Measurements from ENCODE around the gene S1PR1. TPM values are rescaled to one million over a fixed set of nuclear protein-coding genes. Genes with fewer than 3 reads are reported as not detected.

Gene S1PR1
- total RNA-seq, 2 experiments from 2014 or later = 56.0 to 68.2 TPM

GRCh38 chr1:101259744-101260148 is 22.9 kb downstream of the S1PR1 start:
- no peak overlapping the region for H3K4me3 Mint-ChIP-seq
- DNase-seq = no peak
- H3K27me3 Mint-ChIP-seq = no peaks in the 10 kb centered on the region
- H3K4me1 Mint-ChIP-seq = peaks cover 68% of the 10 kb centered on the region
- H3K36me3 Mint-ChIP-seq = peaks cover 7% of the 10 kb centered on the region
- CTCF ChIA-PET = interaction anchor here (1.5 to 2.3 kb wide), 3 partner anchors 21 to 29 kb away, joined by 4 to 7 read pairs (median 4); no protein-coding TSS in a partner anchor
- peak overlapping the region; percentile 40 for H3K27ac Mint-ChIP-seq
- ATAC-seq = no peak
- H3K9me3 Mint-ChIP-seq (ENCODE audit: low read depth) = no peaks in the 10 kb centered on the region

GRCh38 chr1:101260556-101261350 is 23.9 kb downstream of the S1PR1 start:
- no peak overlapping the region for H3K4me3 Mint-ChIP-seq

GRCh38 chr1:101261623-101262022 is 24.8 kb downstream of the S1PR1 start:
- CTCF ChIA-PET = interaction anchor here (1.4 to 2.3 kb wide), 3 partner anchors 23 to 48 kb away, joined by 3 to 12 read pairs (median 4); no protein-coding TSS in a partner anchor
- Mint-ChIP-seq H3K27me3 (no peaks in the 10 kb centered on the region), H3K27ac (no peak overlapping the region), H3K36me3 (peaks cover 8% of the 10 kb centered on the region), H3K9me3 (ENCODE audit: low read depth) (no peaks in the 10 kb centered on the region), H3K4me1 (peaks cover 76% of the 10 kb centered on the region), H3K4me3 (no peak overlapping the region)
- DNase-seq = no peak
- no peak for ATAC-seq

More at GRCh38 chr1:101260556-101261350, 23.9 kb downstream of the S1PR1 start:
- DNase-seq = no peak
- Mint-ChIP-seq H3K4me1 (peaks cover 79% of the 10 kb centered on the region), H3K9me3 (ENCODE audit: low read depth) (no peaks in the 10 kb centered on the region), H3K36me3 (peaks cover 8% of the 10 kb centered on the region), H3K27ac (no peak overlapping the region), H3K27me3 (no peaks in the 10 kb centered on the region)
- CTCF ChIA-PET = interaction anchor here (1.4 to 2.3 kb wide), 3 partner anchors 24 to 48 kb away, joined by 3 to 7 read pairs (median 4); no protein-coding TSS in a partner anchor
- no peak for ATAC-seq

GRCh38 chr1:101262060-101262459 is 25.2 kb downstream of the S1PR1 start:
- Mint-ChIP-seq H3K4me1 (peaks cover 74% of the 10 kb centered on the region), H3K4me3 (peak overlapping the region; percentile 20), H3K9me3 (ENCODE audit: low read depth) (no peaks in the 10 kb centered on the region), H3K36me3 (peaks cover 6% of the 10 kb centered on the region), H3K27ac (peak overlapping the region; percentile 64), H3K27me3 (no peaks in the 10 kb centered on the region)
- ATAC-seq (no peak), DNase-seq (no peak)
- CTCF ChIA-PET = interaction anchor here (2.2 to 2.3 kb wide), 2 partner anchors 23 to 26 kb away, joined by 4 to 12 read pairs; no protein-coding TSS in a partner anchor

- H3K9me3 Mint-ChIP-seq (ENCODE audit: low read depth) = no peaks in the 10 kb centered on the region
- peak overlapping the region; percentile 64 for H3K27ac Mint-ChIP-seq
- peaks cover 5% of the 10 kb centered on the region for H3K36me3 Mint-ChIP-seq
- CTCF ChIA-PET = interaction anchor here (0.7 to 2.2 kb wide), 5 partner anchors 10 to 43 kb away, joined by 3 to 12 read pairs (median 3); no protein-coding TSS in a partner anchor
- peak; percentile 51 for DNase-seq
- peak overlapping the region; percentile 20 for H3K4me3 Mint-ChIP-seq
- peak; percentile 44 for ATAC-seq
- H3K27me3 Mint-ChIP-seq = no peaks in the 10 kb centered on the region
- H3K4me1 Mint-ChIP-seq = peaks cover 66% of the 10 kb centered on the region
Measured at GRCh38 chr1:101262630-101263348, 26.0 kb downstream of the S1PR1 start.

- H3K27ac Mint-ChIP-seq = peak overlapping the region; percentile 76
- CTCF ChIA-PET = interaction anchor here (0.8 to 1.0 kb wide), 2 partner anchors 24 to 26 kb away, joined by 3 read pairs; no protein-coding TSS in a partner anchor
- DNase-seq = no peak
- peaks cover 48% of the 10 kb centered on the region for H3K4me1 Mint-ChIP-seq
- no peaks in the 10 kb centered on the region for H3K27me3 Mint-ChIP-seq
- H3K9me3 Mint-ChIP-seq (ENCODE audit: low read depth) = no peaks in the 10 kb centered on the region
- peaks cover 7% of the 10 kb centered on the region for H3K36me3 Mint-ChIP-seq
- ATAC-seq = peak; percentile 69
- peak overlapping the region; percentile 22 for H3K4me3 Mint-ChIP-seq
Measured at GRCh38 chr1:101264697-101265096, 27.9 kb downstream of the S1PR1 start.

GRCh38 chr1:101265684-101266083 is 28.9 kb downstream of the S1PR1 start:
- CTCF ChIA-PET = interaction anchor here (1.1 to 1.2 kb wide), 2 partner anchors 23 to 229 kb away, joined by 3 to 4 read pairs; no protein-coding TSS in a partner anchor
- DNase-seq (no peak), ATAC-seq (no peak)
- H3K4me3 Mint-ChIP-seq = no peak overlapping the region
- H3K27ac Mint-ChIP-seq = no peak overlapping the region
- H3K4me1 Mint-ChIP-seq = peaks cover 38% of the 10 kb centered on the region
- peaks cover 7% of the 10 kb centered on the region for H3K36me3 Mint-ChIP-seq
- H3K27me3 Mint-ChIP-seq = no peaks in the 10 kb centered on the region
- no peaks in the 10 kb centered on the region for H3K9me3 Mint-ChIP-seq (ENCODE audit: low read depth)

- ATAC-seq (no peak), DNase-seq (no peak)
- Mint-ChIP-seq H3K36me3 (peaks cover 10% of the 10 kb centered on the region), H3K27me3 (no peaks in the 10 kb centered on the region), H3K9me3 (ENCODE audit: low read depth) (peaks cover 1% of the 10 kb centered on the region), H3K4me1 (peaks cover 29% of the 10 kb centered on the region), H3K27ac (no peak overlapping the region), H3K4me3 (no peak overlapping the region)
- CTCF ChIA-PET = no interaction called here
Measured at GRCh38 chr1:101267082-101267481, 30.3 kb downstream of the S1PR1 start.

GRCh38 chr1:101268893-101269292 is 32.1 kb downstream of the S1PR1 start:
- Mint-ChIP-seq H3K27ac (no peak overlapping the region), H3K4me1 (peaks cover 19% of the 10 kb centered on the region), H3K36me3 (peaks cover 9% of the 10 kb centered on the region), H3K4me3 (no peak overlapping the region), H3K27me3 (no peaks in the 10 kb centered on the region), H3K9me3 (ENCODE audit: low read depth) (peaks cover 1% of the 10 kb centered on the region)
- ATAC-seq (no peak), DNase-seq (no peak)
- CTCF ChIA-PET = interaction anchor here (0.7 to 1.6 kb wide), 6 partner anchors 9 to 348 kb away, joined by 3 to 6 read pairs (median 4); no protein-coding TSS in a partner anchor

GRCh38 chr1:101275672-101276071 is 38.9 kb downstream of the S1PR1 start:
- peaks cover 1% of the 10 kb centered on the region for H3K9me3 Mint-ChIP-seq (ENCODE audit: low read depth)
- peaks cover 8% of the 10 kb centered on the region for H3K36me3 Mint-ChIP-seq
- peaks cover 38% of the 10 kb centered on the region for H3K4me1 Mint-ChIP-seq
- H3K27me3 Mint-ChIP-seq = no peaks in the 10 kb centered on the region
- ATAC-seq (no peak), DNase-seq (no peak)
- H3K27ac Mint-ChIP-seq = no peak overlapping the region
- CTCF ChIA-PET = no interaction called here
- no peak overlapping the region for H3K4me3 Mint-ChIP-seq

- peaks cover 5% of the 10 kb centered on the region for H3K36me3 Mint-ChIP-seq
- no peaks in the 10 kb centered on the region for H3K27me3 Mint-ChIP-seq
- ATAC-seq = no peak
- peaks cover 47% of the 10 kb centered on the region for H3K4me1 Mint-ChIP-seq
- no peaks in the 10 kb centered on the region for H3K9me3 Mint-ChIP-seq (ENCODE audit: low read depth)
- DNase-seq = no peak
- CTCF ChIA-PET = interaction anchor here (1.5 kb wide), 1 partner anchor 8 kb away, joined by 3 read pairs; no protein-coding TSS in a partner anchor
- no peak overlapping the region for H3K4me3 Mint-ChIP-seq
- no peak overlapping the region for H3K27ac Mint-ChIP-seq
Measured at GRCh38 chr1:101276818-101277217, 40.0 kb downstream of the S1PR1 start.

GRCh38 chr1:101278238-101278637 is 41.4 kb downstream of the S1PR1 start:
- no peak for DNase-seq
- no peaks in the 10 kb centered on the region for H3K9me3 Mint-ChIP-seq (ENCODE audit: low read depth)
- peak overlapping the region; percentile 78 for H3K27ac Mint-ChIP-seq
- peaks cover 4% of the 10 kb centered on the region for H3K36me3 Mint-ChIP-seq
- peak; percentile 26 for ATAC-seq
- H3K4me3 Mint-ChIP-seq = no peak overlapping the region
- CTCF ChIA-PET = interaction anchor here (0.9 to 2.9 kb wide), 9 partner anchors 10 to 329 kb away, joined by 3 to 19 read pairs (median 3); partner anchors contain the start of gene S1PR1
- H3K4me1 Mint-ChIP-seq = peaks cover 54% of the 10 kb centered on the region
- H3K27me3 Mint-ChIP-seq = peaks cover 5% of the 10 kb centered on the region

- H3K36me3 Mint-ChIP-seq = peaks cover 4% of the 10 kb centered on the region
- H3K9me3 Mint-ChIP-seq (ENCODE audit: low read depth) = no peaks in the 10 kb centered on the region
- peaks cover 5% of the 10 kb centered on the region for H3K27me3 Mint-ChIP-seq
- H3K4me1 Mint-ChIP-seq = peaks cover 58% of the 10 kb centered on the region
- CTCF ChIA-PET = interaction anchor here (0.9 to 3.8 kb wide), 11 partner anchors 9 to 330 kb away, joined by 3 to 20 read pairs (median 4); partner anchors contain the start of gene S1PR1
- ATAC-seq (peak; percentile 78), DNase-seq (no peak)
- peak overlapping the region; percentile 58 for H3K4me3 Mint-ChIP-seq
- H3K27ac Mint-ChIP-seq = peak overlapping the region; percentile 78
Measured at GRCh38 chr1:101278845-101279244, 42.0 kb downstream of the S1PR1 start.
